Mammary epithelial cell (primary cell): ENCODE measurements around the gene PRR5.

Source experiments
- CTCF ChIP-seq, 2 donors: IDR thresholded peaks in 1 of 2; conservative IDR thresholded peaks in 1 of 2; 2 replicates each; pipeline ENCODE4 v1.5.1; 2011 to 2012; ENCODE audit warnings: inconsistent platforms in 2 of 2, low read length in 2 of 2, mild to moderate bottlenecking in 2 of 2, control low read depth in 1 of 2, low read depth in 1 of 2; ENCODE audit not compliant: insufficient read depth in 1 of 2; ENCODE audit errors: extremely low read depth in 1 of 2
- EZH2 ChIP-seq: IDR thresholded peaks from 2 replicates; pipeline ENCODE4 v1.6.1; 2012; ENCODE audit warnings: low read length, inconsistent platforms, borderline replicate concordance

- TF ChIP-seq CTCF (conservative IDR thresholded peaks at IDR 0.05 in 1 of 2, IDR thresholded peaks at IDR 0.05 in 1 of 2; ENCODE audit: extremely low read depth in 1 of 2, insufficient read depth in 1 of 2, low read depth in 1 of 2, low read length in 2 of 2) (no peak), EZH2 (no peak)
These were observed 18.8 kb upstream of the PRR5 start for GRCh38 chr22:44683237-44683636.
